AG09309 (cell line): ENCODE measurements around the gene PLEKHG3.

Experiments
- DNase-seq: peaks from one replicate; pipeline ENCODE4 v3.0.0-alpha.2; 2010; ENCODE audit warnings: low read depth
- H3K4me3 ChIP-seq: 2 replicates; pipeline ENCODE4 v1.5.1; 2011; ENCODE audit warnings: mild to moderate bottlenecking, low read depth, low read length, moderate library complexity; ENCODE audit not compliant: control insufficient read depth
- TF ChIP-seq, protein P1 (sequence below): IDR thresholded peaks from 2 replicates; pipeline ENCODE4 v1.5.1; 2011; ENCODE audit warnings: mild to moderate bottlenecking, low read depth, low read length, inconsistent platforms; ENCODE audit not compliant: insufficient read depth, control insufficient read depth; ENCODE audit errors: missing control alignments

PLEKHG3 gene

DNA sequence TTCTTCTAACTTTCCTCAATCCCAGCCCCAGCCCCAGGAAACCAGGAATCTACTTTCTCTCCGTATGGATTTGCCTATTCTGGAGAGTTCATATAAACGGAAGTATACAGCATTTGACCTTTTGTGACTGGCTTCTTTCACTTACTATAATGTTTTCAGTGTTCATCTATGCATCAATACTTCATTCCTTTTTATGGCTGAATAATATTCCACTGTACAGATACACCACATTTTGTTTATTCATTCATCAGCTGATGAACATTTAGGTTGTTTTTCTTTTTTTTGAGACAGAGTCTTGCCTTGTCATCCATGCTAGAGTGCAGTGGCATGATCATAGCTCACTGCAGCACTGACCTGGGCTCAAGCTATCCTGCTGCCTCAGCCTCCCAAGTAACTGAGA is 3.9 kb upstream of the PLEKHG3 start:
- TF ChIP-seq, protein P1, sequence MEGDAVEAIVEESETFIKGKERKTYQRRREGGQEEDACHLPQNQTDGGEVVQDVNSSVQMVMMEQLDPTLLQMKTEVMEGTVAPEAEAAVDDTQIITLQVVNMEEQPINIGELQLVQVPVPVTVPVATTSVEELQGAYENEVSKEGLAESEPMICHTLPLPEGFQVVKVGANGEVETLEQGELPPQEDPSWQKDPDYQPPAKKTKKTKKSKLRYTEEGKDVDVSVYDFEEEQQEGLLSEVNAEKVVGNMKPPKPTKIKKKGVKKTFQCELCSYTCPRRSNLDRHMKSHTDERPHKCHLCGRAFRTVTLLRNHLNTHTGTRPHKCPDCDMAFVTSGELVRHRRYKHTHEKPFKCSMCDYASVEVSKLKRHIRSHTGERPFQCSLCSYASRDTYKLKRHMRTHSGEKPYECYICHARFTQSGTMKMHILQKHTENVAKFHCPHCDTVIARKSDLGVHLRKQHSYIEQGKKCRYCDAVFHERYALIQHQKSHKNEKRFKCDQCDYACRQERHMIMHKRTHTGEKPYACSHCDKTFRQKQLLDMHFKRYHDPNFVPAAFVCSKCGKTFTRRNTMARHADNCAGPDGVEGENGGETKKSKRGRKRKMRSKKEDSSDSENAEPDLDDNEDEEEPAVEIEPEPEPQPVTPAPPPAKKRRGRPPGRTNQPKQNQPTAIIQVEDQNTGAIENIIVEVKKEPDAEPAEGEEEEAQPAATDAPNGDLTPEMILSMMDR, result no peak
- no peak overlapping the region for H3K4me3 ChIP-seq
- no peak for DNase-seq

GRCh38 chr14:64700894-64701293 is 3.3 kb upstream of the PLEKHG3 start:
- TF ChIP-seq, protein P1, result no peak
- no peak overlapping the region for H3K4me3 ChIP-seq
- no peak for DNase-seq

- H3K4me3 ChIP-seq, result no peak overlapping the region
- TF ChIP-seq, protein P1, result no peak
- no peak for DNase-seq
Measured at GRCh38 chr14:64701660-64702059, 2.6 kb upstream of the PLEKHG3 start.

DNA sequence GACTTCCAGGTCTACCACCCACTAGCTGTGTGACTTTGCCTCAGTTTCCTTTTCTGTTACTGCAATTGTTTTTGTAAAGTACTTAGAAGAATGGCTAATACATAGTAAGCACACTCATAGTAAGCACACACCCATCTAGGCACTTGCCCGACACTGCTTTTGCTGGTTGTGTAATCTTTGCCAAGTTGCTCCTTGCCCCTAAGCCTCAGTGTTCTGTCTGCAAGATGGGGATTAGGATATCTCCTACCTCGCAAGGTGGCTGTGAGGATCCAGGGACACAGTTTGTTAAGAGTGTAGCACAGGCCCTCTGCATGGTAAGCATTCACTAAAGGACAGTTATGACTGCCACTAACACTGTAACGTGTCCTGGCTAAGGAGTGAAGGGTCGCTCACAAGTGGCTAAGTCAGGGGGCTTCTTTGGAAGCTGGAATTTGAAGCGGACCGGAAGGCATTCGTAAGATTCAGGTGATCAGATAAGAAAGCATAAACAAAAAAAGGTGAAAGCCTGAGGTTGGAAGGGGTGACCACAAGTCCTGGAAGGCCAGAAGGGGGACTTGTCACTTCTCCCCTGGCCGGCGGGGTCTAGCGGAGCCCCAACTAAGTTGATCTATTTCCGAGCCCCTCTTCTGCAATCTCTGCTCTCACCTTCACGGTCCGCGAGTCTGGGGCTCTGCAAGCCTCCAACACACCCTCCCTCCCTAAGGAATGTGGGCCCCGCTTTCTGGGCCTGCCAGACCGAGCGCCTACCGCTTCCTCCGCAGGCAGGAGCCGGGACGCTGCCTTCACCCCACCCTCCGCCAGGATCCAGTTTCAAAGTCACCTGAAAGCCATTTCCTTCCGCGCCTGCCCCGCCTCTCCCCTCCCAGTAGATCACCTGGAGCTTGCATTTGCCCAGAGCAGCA is 1.5 kb upstream of the PLEKHG3 start:
- no peak for DNase-seq
- no peak overlapping the region for H3K4me3 ChIP-seq
- TF ChIP-seq, protein P1, result no peak

- DNase-seq, result no peak
- TF ChIP-seq, protein P1, result no peak
- peak overlapping the region; percentile 74 for H3K4me3 ChIP-seq
Measured at GRCh38 chr14:64703395-64704142, 655 bp upstream of the PLEKHG3 start.

- H3K4me3 ChIP-seq, result peak overlapping the region; percentile 74
- no peak for DNase-seq
- TF ChIP-seq, protein P1, result no peak
Measured at GRCh38 chr14:64704743-64705380, 638 bp downstream of the PLEKHG3 start.
